Activated CD4-positive, CD25-positive, alpha-beta regulatory T cell (primary cell): ENCODE results near the gene IL12RB2.

Experiments used
- DNase-seq, 4 experiments: peaks; one replicate each; lab custom pipeline; 2025; lab: John Stamatoyannopoulos, UW

Gene IL12RB2

DNA sequence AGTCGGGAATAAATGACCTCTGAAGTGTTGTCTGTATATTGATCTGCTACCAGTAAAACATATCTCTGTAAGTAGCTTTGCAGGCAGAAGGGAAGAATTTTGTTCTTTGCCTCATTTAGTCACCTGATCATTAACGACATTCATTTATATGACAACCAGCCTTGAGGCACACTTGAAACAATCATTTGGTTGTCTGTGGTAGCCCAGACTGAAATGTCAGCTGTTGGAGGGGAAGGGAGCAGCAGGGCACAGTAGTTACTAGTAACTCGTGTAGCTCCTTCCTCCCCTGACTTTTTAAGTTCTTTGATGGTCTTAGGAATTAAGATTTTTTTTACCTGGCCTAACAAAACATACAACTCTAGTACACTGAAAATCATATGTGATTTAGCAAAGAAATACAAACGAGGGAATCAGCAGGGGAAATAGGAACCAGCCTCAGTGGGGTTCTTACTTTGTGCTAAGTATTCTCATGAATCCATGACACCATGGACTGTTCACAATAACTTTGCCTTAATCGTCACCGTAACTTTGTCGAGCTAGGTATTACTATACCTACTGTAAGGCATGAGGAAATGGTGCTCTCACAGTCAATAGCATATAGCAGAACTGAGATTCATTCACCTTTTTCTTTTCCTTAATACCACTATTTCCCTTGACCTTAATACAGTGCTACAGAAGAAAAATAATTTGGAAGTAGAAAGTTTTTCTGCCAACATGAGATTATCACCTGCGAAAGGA lies 6.4 kb downstream of the IL12RB2 start:
- no peak for DNase-seq

DNA sequence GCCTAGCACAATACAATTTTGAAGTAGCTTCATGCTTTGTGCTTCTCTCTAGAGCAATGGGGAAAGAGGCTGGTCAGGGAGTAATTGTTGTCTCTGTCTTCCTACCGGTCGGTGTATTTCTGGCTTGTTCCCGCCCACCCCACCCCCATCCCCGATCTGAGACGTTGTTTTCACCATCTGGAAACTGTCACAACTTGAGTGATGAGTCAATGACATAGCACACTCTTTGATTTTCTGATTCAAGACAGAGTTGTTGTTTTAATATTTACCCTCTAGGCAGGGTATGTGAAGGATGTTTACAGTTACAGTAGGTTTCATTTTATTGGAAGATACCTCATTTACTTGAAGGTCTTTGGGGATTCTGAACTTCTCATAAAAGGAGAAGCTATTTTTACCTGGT lies 7.0 kb downstream of the IL12RB2 start:
- DNase-seq, result no peak

DNA sequence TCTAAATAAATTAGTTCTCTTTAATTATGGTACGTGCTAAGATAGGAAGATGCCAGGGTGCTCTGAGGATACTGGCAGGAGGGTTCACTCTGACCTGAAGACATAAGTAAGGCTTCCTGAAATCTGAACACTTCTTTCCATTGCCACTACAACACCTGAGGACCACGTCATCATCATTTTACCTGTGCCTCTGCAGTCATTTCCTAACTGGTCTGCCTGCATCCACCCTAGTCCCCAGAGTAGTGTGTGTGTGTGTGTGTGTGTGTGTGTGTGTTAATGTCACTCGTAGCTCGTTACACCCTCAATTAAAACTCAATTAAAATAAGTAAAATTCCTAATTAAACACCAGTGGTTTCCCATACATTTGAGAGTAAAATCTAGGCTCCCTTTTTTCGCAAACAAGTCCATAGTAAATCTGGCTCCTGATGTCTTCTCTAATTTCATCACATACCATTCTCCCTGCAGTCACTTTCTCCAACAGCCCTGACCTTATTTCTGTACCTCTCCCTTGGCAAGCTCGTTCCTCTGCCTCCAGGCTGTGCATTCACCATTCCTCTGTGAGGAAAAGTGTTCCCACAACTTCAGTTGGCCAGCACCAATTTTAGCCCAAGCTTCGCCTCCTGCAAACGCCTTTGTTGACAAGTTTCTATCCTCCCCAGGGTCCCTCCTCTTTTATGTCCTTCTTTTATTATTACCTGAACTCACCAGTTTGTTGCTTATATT lies 8.7 kb downstream of the IL12RB2 start:
- DNase-seq, result no peak

DNA sequence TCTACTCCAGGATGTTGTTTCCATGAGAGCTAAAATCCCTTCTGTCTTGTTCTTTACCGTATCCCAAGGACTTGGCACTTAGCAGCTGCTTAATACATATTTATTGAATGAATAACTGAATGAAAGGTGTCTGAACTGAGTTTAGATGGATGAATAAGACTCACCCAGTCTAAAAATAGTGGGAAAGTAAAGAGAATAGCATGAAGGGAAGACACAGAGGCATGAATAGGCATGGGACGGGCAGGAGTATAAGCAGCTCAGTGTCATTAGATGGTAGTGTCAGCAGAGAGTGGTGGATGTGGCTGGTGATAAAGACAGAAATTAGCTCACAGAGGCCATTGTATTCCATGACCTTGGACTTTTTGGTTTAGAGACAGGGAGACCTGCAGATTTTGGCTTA lies 9.2 kb downstream of the IL12RB2 start:
- DNase-seq, result no peak

DNA sequence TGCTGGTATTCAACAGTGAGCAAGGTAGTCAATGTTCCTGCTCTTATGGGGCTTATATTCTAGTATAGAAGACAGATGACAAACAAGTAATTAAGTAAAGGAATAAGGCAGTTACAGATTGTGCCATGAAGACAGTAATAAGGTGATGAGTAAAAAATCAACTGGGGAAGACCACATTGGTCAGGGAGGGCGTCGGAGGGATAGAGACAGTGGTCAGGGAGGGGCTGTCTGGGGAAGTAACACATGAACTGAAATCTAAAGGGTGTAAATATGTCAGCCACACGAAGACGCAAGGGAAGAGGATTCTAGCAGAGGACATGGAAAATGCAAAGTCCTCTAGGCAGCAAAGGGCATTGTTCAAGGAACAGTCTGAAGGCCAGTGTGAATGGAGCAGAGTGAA lies 10.1 kb downstream of the IL12RB2 start:
- DNase-seq, result no peak

DNA sequence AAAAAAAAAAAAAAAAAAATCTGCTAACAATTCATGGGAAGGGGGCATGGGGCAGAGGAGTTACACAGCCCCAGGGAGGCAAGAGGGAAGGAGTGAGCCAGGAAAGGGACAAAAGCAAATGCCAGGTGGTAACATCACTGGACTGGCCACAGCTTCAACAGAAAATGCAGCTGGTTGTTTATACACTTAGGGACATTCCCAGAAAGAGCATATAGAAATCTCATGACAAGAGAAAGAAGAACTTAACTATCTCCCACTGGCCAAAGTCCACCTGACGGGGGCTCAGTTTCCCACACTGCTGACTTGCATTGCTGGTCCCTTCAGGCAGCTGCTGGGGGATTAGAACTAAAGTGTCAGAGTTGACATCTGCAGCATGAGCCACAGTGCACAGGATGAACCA lies 14.8 kb downstream of the IL12RB2 start:
- no peak for DNase-seq

DNA sequence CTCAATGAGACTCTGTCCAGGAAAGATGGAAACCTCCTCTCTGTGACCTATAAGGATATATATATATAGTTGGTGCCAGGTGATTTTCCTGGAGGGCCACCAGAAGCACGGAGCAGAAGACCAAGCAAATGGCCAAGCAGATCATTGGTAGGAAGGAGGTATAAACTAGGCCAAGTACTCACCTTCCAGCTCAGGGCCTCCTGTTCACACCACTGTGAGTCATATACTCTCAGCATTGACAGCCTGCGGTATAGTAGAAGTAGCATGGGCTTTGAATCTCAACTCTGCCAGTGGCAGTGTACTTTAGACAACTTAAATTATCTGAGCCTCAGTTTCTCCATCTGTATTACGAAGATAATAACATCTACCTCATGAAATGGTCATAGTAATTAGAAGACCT lies 15.4 kb downstream of the IL12RB2 start:
- DNase-seq, result no peak

DNA sequence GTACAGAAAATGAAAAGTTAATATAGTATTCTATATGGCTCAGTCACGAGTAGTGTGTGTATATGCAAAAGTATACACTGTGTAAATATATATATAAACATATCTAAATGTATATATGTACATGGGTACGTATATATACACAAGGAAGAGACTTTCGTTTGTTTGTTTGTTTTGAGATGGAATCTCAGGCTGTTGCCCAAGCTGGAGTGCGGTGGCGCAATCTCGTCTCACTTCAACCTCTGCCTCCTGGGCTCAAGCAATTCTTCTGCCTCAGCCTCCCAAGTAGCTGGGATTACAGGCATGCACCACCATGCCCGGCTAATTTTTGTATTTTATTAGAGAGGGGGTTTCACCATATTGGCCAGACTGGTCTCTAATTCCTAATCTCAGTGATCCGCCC lies 16.4 kb downstream of the IL12RB2 start:
- DNase-seq, result no peak

DNA sequence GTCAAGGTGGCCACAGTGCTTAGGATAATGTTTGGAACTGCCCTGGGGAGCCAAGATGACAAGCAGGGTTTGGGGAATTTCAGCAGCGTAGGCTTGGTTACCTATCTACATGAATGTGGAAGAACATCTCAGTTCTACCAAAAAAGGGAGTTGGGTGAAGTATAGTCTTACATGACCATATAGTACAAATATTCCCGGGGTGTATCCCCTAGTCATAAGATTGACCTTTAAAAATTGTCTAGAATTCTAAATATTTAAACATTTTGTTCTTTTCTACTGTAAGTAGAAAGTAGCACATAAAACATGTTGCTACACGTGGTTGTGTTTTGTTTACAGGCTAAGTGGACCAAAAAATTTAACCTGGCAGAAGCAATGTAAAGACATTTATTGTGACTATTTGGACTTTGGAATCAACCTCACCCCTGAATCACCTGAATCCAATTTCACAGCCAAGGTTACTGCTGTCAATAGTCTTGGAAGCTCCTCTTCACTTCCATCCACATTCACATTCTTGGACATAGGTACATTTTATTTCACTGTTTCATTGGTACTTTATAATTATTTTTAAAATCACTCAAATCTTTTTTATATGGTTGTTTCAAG lies 20.3 kb downstream of the IL12RB2 start:
- no peak for DNase-seq

DNA sequence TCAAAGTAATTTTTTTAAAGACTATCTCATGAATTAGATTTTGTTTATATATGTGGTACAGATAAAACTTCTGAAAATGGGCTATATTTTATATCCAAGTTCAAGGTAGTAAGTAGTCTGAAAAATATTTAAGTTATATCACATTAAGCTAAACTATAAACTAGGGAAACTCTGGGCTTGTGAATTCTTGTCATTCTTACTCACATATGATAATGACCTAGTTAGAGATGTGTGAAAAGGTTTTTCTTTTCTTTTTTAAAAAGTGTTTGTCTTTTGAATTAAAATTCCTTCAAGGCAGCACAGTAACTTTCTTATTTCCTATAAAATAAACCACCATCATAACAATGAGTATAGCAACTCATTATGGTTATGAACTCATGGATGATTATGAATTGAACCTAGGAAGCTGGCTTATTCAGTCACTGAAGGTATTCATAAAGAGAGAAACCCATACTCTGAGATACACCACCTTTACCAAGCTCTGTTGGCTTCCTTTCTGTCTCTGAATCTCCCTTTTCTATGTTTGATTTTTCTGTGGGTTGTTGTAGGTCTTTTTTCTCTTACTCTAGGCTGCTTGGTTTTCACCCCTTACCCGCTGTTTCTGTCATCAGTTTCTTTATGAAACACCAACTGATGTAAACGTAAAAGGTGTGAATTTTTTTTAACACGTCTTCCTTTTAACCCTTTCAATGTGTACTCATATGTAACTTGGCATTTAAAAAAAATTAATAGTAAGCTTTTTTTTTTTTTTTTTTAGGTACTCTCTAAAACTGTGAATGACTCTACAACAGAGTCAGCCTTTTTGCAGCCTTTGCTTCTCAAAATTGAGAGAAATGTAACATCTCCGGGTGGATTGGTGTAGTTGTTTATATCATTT lies 25.2 kb downstream of the IL12RB2 start:
- DNase-seq, result no peak

DNA sequence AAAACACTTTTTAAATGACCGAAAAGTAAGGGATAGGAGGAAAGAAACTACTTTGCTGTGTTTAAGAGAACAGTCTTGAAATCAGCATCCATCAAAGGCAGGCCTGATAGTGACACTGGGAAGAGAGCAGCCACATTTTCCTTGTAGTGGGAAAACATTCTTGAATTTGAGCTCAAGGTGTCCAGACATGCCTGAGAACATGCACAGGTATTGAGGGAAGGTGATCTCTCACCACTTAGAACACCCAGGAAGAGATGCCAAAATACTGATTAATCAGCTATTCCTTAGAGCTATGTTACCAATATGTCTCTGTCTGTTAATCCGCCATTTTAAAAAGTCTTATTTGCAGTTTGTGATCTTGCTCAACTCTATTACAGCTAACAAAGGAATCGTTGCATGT lies 25.9 kb downstream of the IL12RB2 start:
- DNase-seq, result no peak

DNA sequence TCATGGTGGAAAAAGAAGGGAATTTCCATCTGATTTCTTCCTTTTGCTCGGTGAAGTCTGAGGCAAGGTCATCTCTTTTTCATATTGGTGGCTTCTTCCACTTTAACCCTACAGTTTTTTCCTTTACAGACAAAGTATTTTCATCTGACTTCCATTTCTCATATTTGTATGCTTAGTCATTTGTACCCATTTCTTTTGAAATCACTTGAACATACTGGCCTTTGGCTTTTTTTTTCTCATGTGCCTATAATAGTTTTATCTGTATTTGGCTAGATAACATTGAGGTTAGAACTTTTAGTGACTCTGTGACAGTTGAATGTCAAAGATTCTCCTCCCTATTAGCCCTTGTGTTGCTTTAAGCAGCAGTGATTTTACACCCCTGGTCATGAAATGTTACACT lies 27.7 kb downstream of the IL12RB2 start:
- no peak for DNase-seq

DNA sequence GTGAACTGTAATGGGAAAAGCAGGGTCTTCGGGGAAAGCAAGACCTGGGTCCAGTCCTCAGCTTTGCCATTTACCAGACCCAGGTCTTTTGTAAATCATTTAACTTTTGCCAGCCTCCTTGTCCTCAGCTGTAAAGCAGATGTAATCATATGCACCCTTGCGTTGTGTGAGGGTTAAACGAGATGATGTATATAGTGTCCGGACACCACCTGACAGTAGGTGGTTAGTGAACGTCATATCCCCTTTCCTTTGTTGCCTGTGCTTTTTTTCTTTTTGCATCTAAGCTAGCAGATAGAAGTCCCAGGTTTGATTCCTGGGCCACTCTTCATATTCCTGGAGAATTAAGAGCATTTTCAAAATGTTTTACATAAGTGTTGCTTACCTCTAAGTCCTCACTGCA lies 28.5 kb downstream of the IL12RB2 start:
- DNase-seq, result no peak

DNA sequence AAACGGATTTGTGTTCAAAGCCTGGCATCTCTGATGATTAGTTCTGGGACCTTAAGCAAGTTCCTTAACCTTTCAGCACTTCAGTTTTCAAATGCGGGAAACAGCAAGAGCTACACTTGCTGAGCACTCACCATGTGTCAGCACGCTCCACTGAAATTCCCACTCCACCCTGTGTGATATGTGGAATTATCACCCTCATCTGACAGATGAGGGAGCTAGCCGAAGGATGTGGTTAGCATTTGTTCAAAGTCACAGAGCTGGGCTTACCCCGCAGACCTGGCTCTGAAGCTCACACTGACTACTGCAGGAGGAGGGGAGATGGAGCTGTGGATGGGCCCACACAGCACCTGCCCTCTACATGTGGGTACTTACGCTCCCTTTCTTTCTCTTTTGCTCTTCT lies 29.1 kb downstream of the IL12RB2 start:
- no peak for DNase-seq

DNA sequence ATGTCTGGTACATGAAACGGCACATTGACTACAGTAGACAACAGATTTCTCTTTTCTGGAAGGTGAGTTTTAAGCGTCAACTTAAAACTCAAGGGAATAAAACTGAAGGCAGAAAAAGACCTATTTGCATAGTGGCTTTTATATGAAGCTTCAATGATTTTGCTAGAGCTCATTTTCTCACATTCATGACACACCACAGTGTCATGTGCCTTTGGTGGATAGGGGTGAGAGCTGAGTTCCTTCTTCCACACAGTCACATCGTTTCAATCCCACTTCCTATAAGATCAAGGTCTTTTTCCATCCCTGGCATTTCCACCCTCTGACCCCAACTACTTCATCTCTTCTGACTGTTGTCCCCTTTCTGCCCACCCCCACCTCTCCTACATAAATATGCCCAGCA lies 31.0 kb downstream of the IL12RB2 start:
- no peak for DNase-seq

DNA sequence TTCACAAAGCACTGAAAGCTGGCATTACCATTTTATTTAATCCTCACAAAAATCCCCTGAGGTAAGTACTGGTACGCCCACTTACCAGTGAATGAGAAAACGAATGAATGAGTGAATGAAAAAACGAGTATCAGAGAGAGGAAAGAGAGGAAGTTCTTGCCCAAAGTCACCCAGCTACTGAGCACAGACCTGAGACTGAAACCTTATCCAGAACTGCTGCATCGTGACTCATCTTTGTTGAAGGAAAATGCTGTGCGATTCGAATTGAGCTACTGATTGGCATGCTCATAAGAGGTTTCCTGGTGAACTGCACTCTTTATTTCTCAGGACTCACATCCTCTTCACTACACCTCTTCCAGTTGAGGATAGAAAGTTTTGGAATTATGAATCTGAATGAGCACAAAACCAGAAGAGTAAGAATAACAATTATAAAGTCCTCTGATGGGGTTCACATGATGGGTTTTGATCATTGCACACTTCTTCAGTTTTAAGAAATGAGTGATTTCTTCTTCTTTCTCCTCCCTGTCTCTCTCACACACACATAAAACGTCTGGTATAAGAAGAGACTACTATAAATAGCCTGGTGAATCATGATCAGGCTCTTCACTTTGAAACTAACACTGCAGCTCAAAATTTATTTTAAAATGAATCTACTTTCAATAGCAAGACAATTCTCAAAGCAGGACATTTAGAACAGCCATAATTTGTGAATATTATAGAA lies 32.1 kb downstream of the IL12RB2 start:
- no peak for DNase-seq

DNA sequence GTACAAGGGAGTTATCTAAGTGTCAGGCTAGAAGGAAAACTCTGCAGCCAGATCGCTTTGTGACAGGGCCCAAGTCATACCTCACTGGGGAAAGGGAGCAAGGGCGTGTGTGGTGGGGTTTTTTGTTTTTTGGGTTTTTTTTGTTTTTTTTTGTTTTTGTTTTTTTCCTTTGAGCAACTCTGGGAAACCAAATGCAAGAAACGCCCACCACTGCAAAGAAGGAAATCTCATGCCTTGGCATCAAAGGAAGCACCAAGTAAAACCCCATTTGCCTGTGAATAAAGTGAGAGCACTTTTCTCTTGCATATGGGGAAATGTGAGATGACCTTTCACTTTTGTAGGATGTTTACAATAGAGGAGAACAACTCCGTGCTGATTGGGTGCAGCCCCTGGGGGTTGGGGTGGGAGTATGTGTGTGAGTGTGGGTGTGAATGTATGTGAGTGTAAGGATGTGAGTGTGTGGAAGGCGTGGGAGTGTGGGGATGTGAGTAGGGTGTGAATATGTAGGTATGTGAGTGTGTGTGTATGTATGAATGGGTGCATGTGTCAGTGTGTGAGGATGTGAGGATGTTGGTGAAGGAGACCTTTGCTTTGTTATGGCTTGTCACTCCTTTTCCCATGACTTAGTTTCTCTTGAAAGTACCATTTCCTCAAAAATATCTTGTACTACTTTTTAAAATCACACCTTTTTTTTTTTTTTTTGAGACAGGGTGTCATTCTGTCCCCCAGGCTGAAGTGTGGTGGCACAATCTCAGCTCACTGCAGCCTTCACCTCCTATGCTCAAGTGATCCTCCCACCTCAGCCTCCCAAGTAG lies 34.6 kb downstream of the IL12RB2 start:
- DNase-seq, result no peak

DNA sequence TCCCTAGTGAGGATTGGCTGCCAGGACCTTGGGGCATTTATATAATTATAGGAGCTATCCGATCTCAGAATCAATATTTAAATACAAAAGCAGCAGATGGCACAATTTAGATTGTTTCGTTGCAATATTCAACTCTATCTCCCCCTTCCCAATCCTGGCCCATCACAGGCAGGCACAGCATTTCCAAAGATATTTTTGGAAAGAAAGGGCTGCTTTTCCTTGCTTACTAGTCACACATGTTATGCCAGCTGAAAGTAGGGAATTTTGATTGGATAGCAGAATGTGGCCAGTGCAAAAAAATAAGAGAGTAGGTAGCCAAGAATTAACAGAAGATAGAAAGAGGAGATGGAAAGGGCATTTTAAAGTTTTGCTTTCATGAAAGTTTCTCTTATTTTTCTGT lies 37.9 kb downstream of the IL12RB2 start:
- DNase-seq, result no peak

DNA sequence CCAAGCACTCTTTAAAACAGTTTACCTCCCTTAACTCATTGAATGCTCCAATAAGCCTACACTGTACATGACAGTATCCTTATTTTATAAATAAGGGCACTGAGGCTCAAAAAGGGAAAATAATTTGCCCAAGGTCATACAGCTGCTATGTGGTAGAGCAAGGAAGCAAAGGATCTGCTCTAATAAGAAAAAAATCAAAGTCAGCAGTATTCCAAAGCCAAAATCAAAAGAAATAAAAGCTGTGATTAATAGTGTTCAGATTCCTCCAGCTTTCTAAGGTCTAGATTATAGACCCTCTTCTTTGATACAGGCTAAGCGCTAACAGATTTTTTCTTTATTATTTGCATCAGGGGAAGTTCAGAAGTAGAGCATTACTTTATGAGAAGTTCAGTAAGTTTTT lies 39.3 kb downstream of the IL12RB2 start:
- DNase-seq, result no peak

DNA sequence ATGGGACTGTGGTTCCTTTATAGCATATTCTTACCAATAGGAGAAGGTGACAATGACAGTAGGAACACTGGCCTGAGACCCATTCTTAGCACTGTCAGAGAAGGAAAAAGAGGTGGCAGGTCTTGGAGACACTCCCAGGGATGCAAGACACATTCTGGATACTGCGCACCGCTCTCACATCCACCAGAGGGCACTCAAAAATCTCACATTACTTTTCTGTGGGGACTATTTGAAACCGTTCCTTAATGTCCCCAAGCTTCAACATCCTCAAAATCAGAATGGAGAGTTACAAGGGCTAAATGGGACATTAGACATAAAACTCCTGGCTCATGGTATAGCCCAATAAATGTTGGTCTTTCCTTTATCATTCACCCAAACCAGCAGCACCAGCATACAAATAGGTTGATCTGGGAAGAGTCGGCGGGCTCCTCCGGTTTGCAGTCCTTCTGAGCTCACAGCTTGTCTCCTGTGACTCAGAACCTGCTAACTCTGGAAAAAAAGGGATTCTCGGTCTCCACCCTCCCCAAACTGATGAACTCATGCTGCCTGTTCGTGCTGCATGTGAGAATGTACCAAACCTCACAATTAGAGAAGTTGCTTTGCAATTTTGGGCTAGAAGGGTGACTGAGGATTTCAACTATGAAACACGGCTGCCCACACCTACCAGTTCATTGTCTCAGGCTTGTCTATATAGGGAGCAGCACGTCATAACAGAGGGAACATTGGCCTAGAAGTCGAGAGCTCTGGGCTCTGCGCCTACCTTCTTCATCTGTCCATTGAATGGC lies 40.2 kb downstream of the IL12RB2 start:
- DNase-seq, result no peak
